H1 (cell line): ENCODE measurements around the gene PGM2.

ENCODE experiments used
- BRCA1 ChIP-seq: IDR thresholded peaks from 2 replicates; pipeline ENCODE4 v1.6.1; 2012; ENCODE audit warnings: low read depth, low read length, improper control_type of control experiment
- CTCF ChIP-seq, 3 experiments: IDR thresholded peaks; 1 replicate in 2 of 3; 2 replicates in 1 of 3; pipeline versions ENCODE4 v1.5.1 to v1.6.1; 2011; ENCODE audit warnings: low read length in 3 of 3, mild to moderate bottlenecking in 3 of 3, inconsistent platforms in 2 of 3, low read depth in 1 of 3, moderate library complexity in 1 of 3; ENCODE audit not compliant: insufficient read depth in 1 of 3; ENCODE audit errors: control extremely low read depth in 1 of 3
- EGR1 ChIP-seq: IDR thresholded peaks from 2 replicates; pipeline ENCODE4 v1.6.1; 2011; ENCODE audit warnings: low read depth, low read length, borderline replicate concordance
- NRF1 ChIP-seq: IDR thresholded peaks from 2 replicates; pipeline ENCODE4 v1.6.1; 2011; ENCODE audit warnings: mild to moderate bottlenecking, low read depth, low read length, improper control_type of control experiment
- RFX5 ChIP-seq: IDR thresholded peaks from 2 replicates; pipeline ENCODE4 v1.6.1; 2011; ENCODE audit warnings: low read depth, low read length, improper control_type of control experiment, borderline replicate concordance
- SP2 ChIP-seq: IDR thresholded peaks from 2 replicates; pipeline ENCODE4 v1.6.1; 2012; ENCODE audit warnings: mild to moderate bottlenecking, low read length, inconsistent platforms
- ZNF274 ChIP-seq: IDR thresholded peaks from 2 replicates; pipeline ENCODE4 v1.7.0; 2012; ENCODE audit warnings: low read length, borderline replicate concordance; ENCODE audit errors: extremely low read depth

GRCh38 chr4:37816719-37817118, 9.8 kb upstream of the PGM2 start:
- TF ChIP-seq ZNF274 (no peak), SP2 (no peak), NRF1 (no peak), CTCF (IDR thresholded peaks at IDR 0.05; ENCODE audit: control extremely low read depth in 1 of 3, insufficient read depth in 1 of 3, low read depth in 1 of 3, low read length in 3 of 3) (no peak), RFX5 (no peak), EGR1 (no peak), BRCA1 (no peak)
